ENCODE measurements around the gene CYB561D1. TPM values are rescaled to one million over a fixed set of nuclear protein-coding genes. Genes with fewer than 3 reads are reported as not detected.

Gene CYB561D1
- total RNA-seq, 3 donors from 2014 or later = 6.6 to 9.1 (median 8.2) TPM

DNA sequence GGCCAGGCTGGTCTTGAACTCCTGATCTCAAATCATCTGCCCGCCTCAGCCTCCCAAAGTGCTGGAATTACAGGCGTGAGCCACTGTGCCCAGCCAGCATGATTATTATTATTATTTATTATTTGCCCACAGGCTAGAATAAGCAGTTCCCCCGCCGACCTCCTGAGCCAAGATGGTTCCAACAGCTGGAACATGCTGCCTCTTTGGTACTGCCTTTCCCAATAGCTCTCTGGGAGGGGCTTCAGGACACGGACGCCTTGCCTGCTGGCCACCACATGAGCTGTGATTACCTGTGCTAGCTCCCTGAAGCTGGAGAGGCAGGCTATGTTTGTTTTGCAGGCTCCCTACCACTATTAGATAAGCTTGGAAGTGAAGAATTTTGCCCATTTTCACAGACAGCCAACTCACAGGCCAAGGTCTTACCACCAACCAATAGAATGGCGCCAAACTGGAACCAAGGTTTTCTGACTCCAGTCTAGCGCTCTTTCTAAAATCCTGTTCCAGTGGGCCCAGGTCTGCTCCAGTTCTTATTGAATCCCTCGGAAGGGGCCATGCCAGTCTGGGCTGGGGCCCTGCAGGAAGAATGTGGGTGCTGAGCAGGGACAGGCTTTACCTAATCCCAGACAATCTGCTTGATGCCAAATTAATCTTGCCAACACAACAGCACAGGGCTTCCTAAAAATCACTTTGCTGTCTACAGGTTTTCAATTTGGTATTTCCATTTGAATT lies 43.7 kb downstream of the CYB561D1 start:
- Histone ChIP-seq H3K4me3 (no peak overlapping the region), H3K9me3 (no peaks in the 10 kb centered on the region), H3K4me1 (no peaks in the 10 kb centered on the region), H3K27ac (no peak overlapping the region), H3K36me3 (no peaks in the 10 kb centered on the region), H3K27me3 (no peaks in the 10 kb centered on the region)
- TF ChIP-seq POLR2AphosphoS5 (IDR thresholded peaks at IDR 0.05) (no peak), POLR2A (IDR thresholded peaks at IDR 0.05) (no peak)
- TF ChIP-seq, protein P1, sequence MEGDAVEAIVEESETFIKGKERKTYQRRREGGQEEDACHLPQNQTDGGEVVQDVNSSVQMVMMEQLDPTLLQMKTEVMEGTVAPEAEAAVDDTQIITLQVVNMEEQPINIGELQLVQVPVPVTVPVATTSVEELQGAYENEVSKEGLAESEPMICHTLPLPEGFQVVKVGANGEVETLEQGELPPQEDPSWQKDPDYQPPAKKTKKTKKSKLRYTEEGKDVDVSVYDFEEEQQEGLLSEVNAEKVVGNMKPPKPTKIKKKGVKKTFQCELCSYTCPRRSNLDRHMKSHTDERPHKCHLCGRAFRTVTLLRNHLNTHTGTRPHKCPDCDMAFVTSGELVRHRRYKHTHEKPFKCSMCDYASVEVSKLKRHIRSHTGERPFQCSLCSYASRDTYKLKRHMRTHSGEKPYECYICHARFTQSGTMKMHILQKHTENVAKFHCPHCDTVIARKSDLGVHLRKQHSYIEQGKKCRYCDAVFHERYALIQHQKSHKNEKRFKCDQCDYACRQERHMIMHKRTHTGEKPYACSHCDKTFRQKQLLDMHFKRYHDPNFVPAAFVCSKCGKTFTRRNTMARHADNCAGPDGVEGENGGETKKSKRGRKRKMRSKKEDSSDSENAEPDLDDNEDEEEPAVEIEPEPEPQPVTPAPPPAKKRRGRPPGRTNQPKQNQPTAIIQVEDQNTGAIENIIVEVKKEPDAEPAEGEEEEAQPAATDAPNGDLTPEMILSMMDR (IDR thresholded peaks at IDR 0.05) = no peak
- intact Hi-C loops (cut with DNase I; ENCODE audit: low total_unique reads) = no loop called here
- DNase-seq (ENCODE audit: low spot score in 2 of 2) = no peak

DNA sequence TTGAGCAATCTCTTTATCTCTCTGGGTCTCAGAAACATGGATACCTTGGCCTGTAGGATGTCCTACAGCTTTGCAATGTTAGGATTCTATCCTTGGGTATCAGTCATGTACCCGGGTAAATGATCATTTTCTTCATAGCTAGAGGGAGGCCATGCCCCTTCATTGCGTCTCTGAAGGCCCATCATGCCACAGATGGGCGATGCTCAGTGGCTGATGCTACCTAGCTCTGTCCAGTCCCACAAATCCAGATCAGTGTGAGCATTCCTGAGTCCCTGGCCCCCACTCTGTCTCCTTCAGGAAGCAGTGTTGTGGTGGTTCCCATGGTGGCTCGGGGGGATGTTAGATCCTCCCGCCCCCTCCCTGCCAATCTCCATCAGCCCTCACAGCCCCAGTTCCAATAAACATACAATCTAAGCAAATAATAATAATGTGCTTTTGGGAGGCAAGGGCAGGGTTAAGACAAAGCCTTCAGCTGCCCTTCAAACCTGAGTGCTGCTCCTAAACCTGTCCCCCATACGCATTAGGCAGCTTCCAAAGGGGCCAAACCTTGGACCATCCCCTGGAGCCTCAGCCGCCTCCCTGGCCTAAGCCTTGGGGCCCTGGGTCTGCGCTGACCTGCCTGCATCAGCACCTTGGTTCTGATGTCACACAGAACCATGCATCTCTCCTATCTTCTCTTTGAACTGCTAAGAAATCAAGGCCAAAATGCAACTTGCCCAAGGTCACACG lies 45.1 kb downstream of the CYB561D1 start:
- Histone ChIP-seq H3K27ac (no peak overlapping the region), H3K36me3 (no peaks in the 10 kb centered on the region), H3K4me3 (no peak overlapping the region), H3K9me3 (no peaks in the 10 kb centered on the region), H3K27me3 (no peaks in the 10 kb centered on the region), H3K4me1 (no peaks in the 10 kb centered on the region)
- no peak for DNase-seq (ENCODE audit: low spot score in 2 of 2)
- TF ChIP-seq POLR2AphosphoS5 (IDR thresholded peaks at IDR 0.05) (no peak), POLR2A (IDR thresholded peaks at IDR 0.05) (no peak)
- TF ChIP-seq, protein P1 (IDR thresholded peaks at IDR 0.05) = no peak
- intact Hi-C loops (cut with DNase I; ENCODE audit: low total_unique reads) = no loop called here

GRCh38 chr1:109539676-109540075 lies 45.8 kb downstream of the CYB561D1 start, which contains the start of gene GPR61:
Gene GPR61 (plus strand): TSS chr1:109539872. CDS start chr1:109543023, 3,151 bp downstream.
- Histone ChIP-seq H3K9me3 (no peaks in the 10 kb centered on the region), H3K27me3 (no peaks in the 10 kb centered on the region), H3K4me1 (no peaks in the 10 kb centered on the region), H3K36me3 (no peaks in the 10 kb centered on the region), H3K27ac (no peak within 1 kb of the TSS), H3K4me3 (no peak within 1 kb of the TSS)
- TF ChIP-seq POLR2AphosphoS5 (IDR thresholded peaks at IDR 0.05) = no peak
- TF ChIP-seq POLR2A (IDR thresholded peaks at IDR 0.05) = no peak
- TF ChIP-seq, protein P1 (IDR thresholded peaks at IDR 0.05) = no peak
- no peak for DNase-seq (ENCODE audit: low spot score in 2 of 2)
- intact Hi-C loops (cut with DNase I; ENCODE audit: low total_unique reads) = loop anchor here (10.0 kb wide), 1 partner anchor 225 kb away; the partner anchor contains the start of gene EPS8L3

- no peaks in the 10 kb centered on the region for H3K4me1 ChIP-seq
- H3K4me3 ChIP-seq = no peak overlapping the region
- no peaks in the 10 kb centered on the region for H3K27me3 ChIP-seq
- H3K36me3 ChIP-seq = no peaks in the 10 kb centered on the region
- H3K27ac ChIP-seq = no peak overlapping the region
- intact Hi-C loops (cut with DNase I; ENCODE audit: low total_unique reads) = loop anchor here (10.0 kb wide), 1 partner anchor 224 kb away; the partner anchor contains the start of gene EPS8L3
- H3K9me3 ChIP-seq = no peaks in the 10 kb centered on the region
- TF ChIP-seq POLR2AphosphoS5 (IDR thresholded peaks at IDR 0.05) (no peak), POLR2A (IDR thresholded peaks at IDR 0.05) (no peak)
- TF ChIP-seq, protein P1 (IDR thresholded peaks at IDR 0.05) = no peak
- DNase-seq (ENCODE audit: low spot score in 2 of 2) = no peak
Observed at GRCh38 chr1:109541102-109541501, 47.2 kb downstream of the CYB561D1 start.

GRCh38 chr1:109542657-109543056 lies 48.8 kb downstream of the CYB561D1 start:
- no peak overlapping the region for H3K4me3 ChIP-seq
- no peak for TF ChIP-seq POLR2AphosphoS5 (IDR thresholded peaks at IDR 0.05)
- no peak for TF ChIP-seq POLR2A (IDR thresholded peaks at IDR 0.05)
- TF ChIP-seq, protein P1 (IDR thresholded peaks at IDR 0.05) = no peak
- H3K9me3 ChIP-seq = no peaks in the 10 kb centered on the region
- intact Hi-C loops (cut with DNase I; ENCODE audit: low total_unique reads) = loop anchor here (10.0 kb wide), 1 partner anchor 222 kb away; the partner anchor contains the start of gene EPS8L3
- peaks cover 0 to 7% of the 10 kb centered on the region in 2 donors for H3K4me1 ChIP-seq
- H3K27ac ChIP-seq = no peak overlapping the region
- no peak for DNase-seq (ENCODE audit: low spot score in 2 of 2)
- H3K27me3 ChIP-seq = no peaks in the 10 kb centered on the region
- no peaks in the 10 kb centered on the region for H3K36me3 ChIP-seq

Data from breast epithelium (tissue), 4 donors.